Sigmoid colon (tissue), 4 donors: ENCODE measurements around the gene CPM.

ENCODE experiments used
- CTCF ChIP-seq, 4 experiments: fragments of 450-650 bp in 3 of 4; fragments of 200-600 bp in 1 of 4; IDR thresholded peaks; one replicate each; pipeline ENCODE4 v1.5.1; 2016 to 2019; ENCODE audit warnings: antibody characterized with exemption in 4 of 4, mild to moderate bottlenecking in 3 of 4, moderate library complexity in 2 of 4
- POLR2A ChIP-seq, 2 donors: fragments of 450-650 bp; IDR thresholded peaks; one replicate each; pipeline ENCODE4 v1.6.1; 2016; ENCODE audit warnings: antibody characterized with exemption in 2 of 2, mild to moderate bottlenecking in 2 of 2, moderate library complexity in 2 of 2
- POLR2AphosphoS5 ChIP-seq, 4 donors: sonication (generic); formaldehyde crosslinking; IDR thresholded peaks; one replicate each; pipeline ENCODE4 v1.6.1; 2017; ENCODE audit warnings: antibody characterized with exemption in 4 of 4

- TF ChIP-seq CTCF (IDR thresholded peaks at IDR 0.05) (no peak), POLR2A (IDR thresholded peaks at IDR 0.05) (no peak), POLR2AphosphoS5 (IDR thresholded peaks at IDR 0.05) (no peak)
Measured at GRCh38 chr12:68959891-68960464, 27.0 kb upstream of the CPM start.
